ENCODE data around the gene RBKS.

DNA sequence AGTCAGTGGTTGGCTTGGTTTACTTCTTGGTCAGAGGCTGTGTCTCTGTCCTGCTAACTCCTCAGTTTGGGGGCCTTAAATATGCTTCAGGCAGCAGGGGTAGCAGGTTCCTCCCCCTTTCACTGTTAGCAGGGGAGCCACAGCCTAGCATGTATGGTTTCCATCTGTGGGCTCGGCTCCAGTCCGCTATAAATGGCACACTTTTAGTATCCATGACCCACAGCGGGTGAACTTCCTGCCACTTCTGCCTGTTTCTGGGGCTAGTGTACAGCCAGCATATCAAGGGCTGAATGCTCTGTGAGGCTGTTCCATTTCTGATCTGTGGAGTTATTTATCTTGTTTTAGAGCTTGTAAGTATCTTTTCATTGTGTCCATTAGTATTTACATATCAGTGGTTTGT is 60.4 kb downstream of the RBKS start:
- no peak for TF ChIP-seq POLR2A (IDR thresholded peaks at IDR 0.05)
- TF ChIP-seq, protein P1, sequence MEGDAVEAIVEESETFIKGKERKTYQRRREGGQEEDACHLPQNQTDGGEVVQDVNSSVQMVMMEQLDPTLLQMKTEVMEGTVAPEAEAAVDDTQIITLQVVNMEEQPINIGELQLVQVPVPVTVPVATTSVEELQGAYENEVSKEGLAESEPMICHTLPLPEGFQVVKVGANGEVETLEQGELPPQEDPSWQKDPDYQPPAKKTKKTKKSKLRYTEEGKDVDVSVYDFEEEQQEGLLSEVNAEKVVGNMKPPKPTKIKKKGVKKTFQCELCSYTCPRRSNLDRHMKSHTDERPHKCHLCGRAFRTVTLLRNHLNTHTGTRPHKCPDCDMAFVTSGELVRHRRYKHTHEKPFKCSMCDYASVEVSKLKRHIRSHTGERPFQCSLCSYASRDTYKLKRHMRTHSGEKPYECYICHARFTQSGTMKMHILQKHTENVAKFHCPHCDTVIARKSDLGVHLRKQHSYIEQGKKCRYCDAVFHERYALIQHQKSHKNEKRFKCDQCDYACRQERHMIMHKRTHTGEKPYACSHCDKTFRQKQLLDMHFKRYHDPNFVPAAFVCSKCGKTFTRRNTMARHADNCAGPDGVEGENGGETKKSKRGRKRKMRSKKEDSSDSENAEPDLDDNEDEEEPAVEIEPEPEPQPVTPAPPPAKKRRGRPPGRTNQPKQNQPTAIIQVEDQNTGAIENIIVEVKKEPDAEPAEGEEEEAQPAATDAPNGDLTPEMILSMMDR (IDR thresholded peaks at IDR 0.05) = no peak
